Chondrocyte (in vitro differentiated cells): ENCODE measurements around the gene FYCO1. TPM values are rescaled to one million over a fixed set of nuclear protein-coding genes. Genes with fewer than 3 reads are reported as not detected.
A peak's percentile ranks its signal among the peaks of the same experiment; 100 is the strongest.

Experiments used
- DNase-seq: peaks from one replicate; pipeline ENCODE4 v3.0.0; 2021; ENCODE audit warnings: mixed read lengths, low spot score
- H3K27ac Mint-ChIP-seq: one replicate; pipeline ENCODE4 v1.8.0; 2021; ENCODE audit warnings: mild to moderate bottlenecking, moderate library complexity, mixed read lengths; ENCODE audit not compliant: unreplicated experiment
- H3K27me3 Mint-ChIP-seq: 2 replicates; pipeline ENCODE4 v1.8.0; 2021; ENCODE audit warnings: low read depth, mixed read lengths
- H3K36me3 Mint-ChIP-seq: 2 replicates; pipeline ENCODE4 v1.8.0; 2021; ENCODE audit warnings: low read depth, mixed read lengths
- H3K4me1 Mint-ChIP-seq: 2 replicates; pipeline ENCODE4 v1.8.0; 2021; ENCODE audit warnings: low read depth, mild to moderate bottlenecking, mixed read lengths
- H3K4me3 Mint-ChIP-seq: one replicate; pipeline ENCODE4 v1.8.0; 2021; ENCODE audit warnings: mild to moderate bottlenecking, moderate library complexity, mixed read lengths; ENCODE audit not compliant: unreplicated experiment
- H3K9me3 Mint-ChIP-seq: 2 replicates; pipeline ENCODE4 v1.8.0; 2021; ENCODE audit warnings: low read depth, mixed read lengths
- CTCF ChIP-seq: fragments of 200-600 bp; sonication (generic); IDR thresholded peaks from 2 replicates; pipeline ENCODE4 v1.5.0; 2021; ENCODE audit warnings: antibody characterized with exemption, mild to moderate bottlenecking, moderate library complexity
- total RNA-seq: library from RNA; stranded (reverse); gene quantifications from 3 replicates; pipeline ENCODE4 v1.2.1, GENCODE V29; 2021

The FYCO1 gene
- total RNA-seq, 1 donor from 2014 or later: 31.6 TPM

- Mint-ChIP-seq H3K36me3 (peaks cover 5% of the 10 kb centered on the region), H3K4me1 (peaks cover 24% of the 10 kb centered on the region), H3K27me3 (no peaks in the 10 kb centered on the region), H3K4me3 (no peak overlapping the region), H3K27ac (peak overlapping the region; percentile 79), H3K9me3 (no peaks in the 10 kb centered on the region)
- TF ChIP-seq CTCF: no peak
- DNase-seq: no peak
These were observed 79.9 kb downstream of the FYCO1 start for GRCh38 chr3:45915518-45916231.

DNA sequence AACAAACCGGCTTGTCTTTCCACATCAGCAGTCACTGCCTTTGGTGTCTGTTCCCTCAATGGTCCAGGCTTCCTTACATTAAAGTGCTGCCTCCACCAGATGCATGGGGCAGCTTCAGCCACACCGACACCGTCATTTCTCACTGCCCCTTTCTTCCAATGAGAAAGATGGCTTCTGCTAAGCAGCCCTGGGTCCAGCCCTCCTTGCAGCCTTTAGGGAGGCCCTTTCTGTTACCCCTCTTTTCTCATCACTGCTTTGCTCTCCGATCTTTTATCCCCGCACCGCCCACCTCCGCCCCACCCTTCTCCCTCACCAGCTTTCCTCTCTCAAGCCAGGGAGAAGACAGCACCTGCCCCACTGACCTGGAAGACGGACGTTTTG is 80.6 kb downstream of the FYCO1 start:
- peaks cover 5% of the 10 kb centered on the region for H3K36me3 Mint-ChIP-seq
- no peaks in the 10 kb centered on the region for H3K27me3 Mint-ChIP-seq
- H3K27ac Mint-ChIP-seq: no peak overlapping the region
- H3K4me3 Mint-ChIP-seq: no peak overlapping the region
- DNase-seq: no peak
- TF ChIP-seq CTCF: no peak
- peaks cover 24% of the 10 kb centered on the region for H3K4me1 Mint-ChIP-seq
- no peaks in the 10 kb centered on the region for H3K9me3 Mint-ChIP-seq

GRCh38 chr3:45914362-45915058 is 81.1 kb downstream of the FYCO1 start:
- H3K4me3 Mint-ChIP-seq: no peak overlapping the region
- H3K4me1 Mint-ChIP-seq: peaks cover 24% of the 10 kb centered on the region
- no peaks in the 10 kb centered on the region for H3K9me3 Mint-ChIP-seq
- H3K36me3 Mint-ChIP-seq: peaks cover 5% of the 10 kb centered on the region
- H3K27ac Mint-ChIP-seq: no peak overlapping the region
- DNase-seq: no peak
- TF ChIP-seq CTCF: no peak
- H3K27me3 Mint-ChIP-seq: no peaks in the 10 kb centered on the region

DNA sequence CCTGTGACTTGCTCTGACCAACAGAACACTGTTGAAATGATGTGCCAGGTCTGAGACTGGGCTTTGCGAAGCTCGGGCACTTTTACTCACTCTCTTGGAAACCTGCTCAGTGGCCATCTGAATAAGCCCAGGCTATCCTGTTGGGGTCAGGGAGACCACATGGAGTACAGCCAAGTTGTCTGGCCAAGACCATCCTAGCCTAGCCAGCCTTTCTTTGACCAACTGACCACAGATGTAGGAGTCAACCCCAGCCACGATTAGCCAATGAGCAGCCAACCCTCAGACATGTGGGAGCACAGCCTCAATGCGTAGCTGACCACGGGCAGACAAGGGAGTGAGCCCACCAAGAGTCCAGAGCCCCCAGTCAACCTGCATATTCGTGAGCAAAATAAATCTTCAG is 83.2 kb downstream of the FYCO1 start:
- Mint-ChIP-seq H3K27ac (no peak overlapping the region), H3K27me3 (no peaks in the 10 kb centered on the region), H3K4me1 (peaks cover 28% of the 10 kb centered on the region), H3K4me3 (no peak overlapping the region), H3K9me3 (no peaks in the 10 kb centered on the region), H3K36me3 (no peaks in the 10 kb centered on the region)
- DNase-seq: no peak
- TF ChIP-seq CTCF: no peak

DNA sequence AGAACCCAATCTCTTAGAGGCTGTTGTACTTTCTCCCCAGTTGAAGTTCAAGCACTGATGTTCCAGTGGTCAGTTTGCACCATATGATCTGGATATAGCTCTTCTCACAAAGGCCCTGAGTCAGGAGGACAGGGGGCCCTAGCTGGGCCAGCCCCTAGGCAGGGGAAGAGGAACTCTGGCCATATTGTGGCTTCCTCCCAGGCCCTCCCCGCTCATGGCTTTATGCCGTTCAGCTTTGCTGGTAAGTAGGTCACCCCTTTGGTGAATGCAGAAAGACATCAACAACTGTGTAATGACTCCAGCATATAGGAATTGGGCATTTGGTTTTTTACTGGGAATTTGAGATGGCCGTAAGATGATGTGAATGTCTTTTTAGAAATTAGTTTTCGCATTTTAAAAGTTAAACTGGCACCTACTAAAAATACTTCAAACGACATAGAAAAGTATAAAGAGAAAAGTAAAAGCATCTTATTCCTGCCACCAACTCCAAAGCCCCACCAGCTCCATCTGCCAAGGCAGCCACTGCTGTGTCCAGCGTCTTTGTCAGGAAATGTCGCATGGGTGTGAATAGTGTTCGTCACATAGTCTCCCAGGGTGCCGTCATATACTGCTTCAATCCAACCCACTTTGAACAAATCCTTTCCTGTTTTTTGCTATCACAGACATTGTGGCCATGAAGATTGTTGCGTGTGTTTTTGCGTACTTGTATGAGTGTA is 84.0 kb downstream of the FYCO1 start:
- Mint-ChIP-seq H3K9me3 (no peaks in the 10 kb centered on the region), H3K27ac (no peak overlapping the region), H3K4me1 (peaks cover 25% of the 10 kb centered on the region), H3K4me3 (no peak overlapping the region), H3K36me3 (no peaks in the 10 kb centered on the region), H3K27me3 (no peaks in the 10 kb centered on the region)
- DNase-seq: no peak
- TF ChIP-seq CTCF: no peak
